HCT116 (cell line): ENCODE results near the gene USP36.

Experiments used
- ELF1 ChIP-seq: IDR thresholded peaks from 2 replicates; pipeline ENCODE4 v1.6.1; 2012; ENCODE audit warnings: low read depth, borderline replicate concordance
- FOSL1 ChIP-seq: IDR thresholded peaks from 2 replicates; pipeline ENCODE4 v1.6.1; 2012; ENCODE audit warnings: low read depth
- POLR2A ChIP-seq: IDR thresholded peaks from 2 replicates; pipeline ENCODE4 v1.7.0; 2011; ENCODE audit warnings: borderline replicate concordance; ENCODE audit not compliant: insufficient read depth, insufficient read length; ENCODE audit errors: extremely low read depth
- POLR2AphosphoS5 ChIP-seq: IDR thresholded peaks from 2 replicates; pipeline ENCODE4 v1.6.1; 2011; ENCODE audit warnings: mild to moderate bottlenecking, low read depth, low read length, moderate library complexity
- SP1 ChIP-seq: IDR thresholded peaks from 2 replicates; pipeline ENCODE4 v1.6.1; 2012; ENCODE audit warnings: low read depth
- TF ChIP-seq, protein P1 (sequence below): IDR thresholded peaks from 2 replicates; pipeline ENCODE4 v1.6.1; 2012; ENCODE audit warnings: low read depth
- TF ChIP-seq, protein P2 (sequence below), 3 experiments: fragments of 200-600 bp in 1 of 3; sonication (generic) in 1 of 3; IDR thresholded peaks in 2 of 3; conservative IDR thresholded peaks in 1 of 3; 2 replicates each; pipeline ENCODE4 v1.5.1; 2012 to 2017; ENCODE audit warnings: low read depth in 2 of 3, low read length in 2 of 3, antibody characterized with exemption in 1 of 3, borderline replicate concordance in 1 of 3, control low read depth in 1 of 3, mild to moderate bottlenecking in 1 of 3, mixed read lengths in 1 of 3, mixed run types in 1 of 3, moderate library complexity in 1 of 3; ENCODE audit not compliant: insufficient read depth in 1 of 3
- TF ChIP-seq, protein P3 (sequence below): IDR thresholded peaks from 2 replicates; pipeline ENCODE4 v1.6.1; 2011; ENCODE audit warnings: mild to moderate bottlenecking, low read length, moderate library complexity; ENCODE audit not compliant: insufficient replicate concordance; ENCODE audit errors: extremely low read depth

DNA sequence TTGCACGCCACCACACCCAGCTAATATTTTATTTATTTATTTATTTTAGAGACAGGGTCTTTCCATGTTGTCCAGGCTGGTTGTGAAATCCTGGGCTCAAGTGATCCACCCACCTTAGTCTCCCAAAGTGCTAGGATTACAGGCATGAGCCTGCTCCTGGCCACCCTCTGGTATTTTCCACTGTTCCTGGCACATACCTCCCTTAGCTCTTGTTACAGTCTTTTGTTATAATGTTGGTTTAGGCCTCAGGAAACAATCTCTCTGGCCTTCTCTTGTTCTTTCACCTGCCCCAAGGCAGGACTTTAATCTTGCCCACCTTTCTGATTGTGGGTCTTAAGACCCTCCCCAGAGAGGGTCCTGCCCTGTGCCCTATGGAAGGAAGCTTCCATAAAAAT, 55.0 kb downstream of the USP36 start:
- TF ChIP-seq, protein P1, sequence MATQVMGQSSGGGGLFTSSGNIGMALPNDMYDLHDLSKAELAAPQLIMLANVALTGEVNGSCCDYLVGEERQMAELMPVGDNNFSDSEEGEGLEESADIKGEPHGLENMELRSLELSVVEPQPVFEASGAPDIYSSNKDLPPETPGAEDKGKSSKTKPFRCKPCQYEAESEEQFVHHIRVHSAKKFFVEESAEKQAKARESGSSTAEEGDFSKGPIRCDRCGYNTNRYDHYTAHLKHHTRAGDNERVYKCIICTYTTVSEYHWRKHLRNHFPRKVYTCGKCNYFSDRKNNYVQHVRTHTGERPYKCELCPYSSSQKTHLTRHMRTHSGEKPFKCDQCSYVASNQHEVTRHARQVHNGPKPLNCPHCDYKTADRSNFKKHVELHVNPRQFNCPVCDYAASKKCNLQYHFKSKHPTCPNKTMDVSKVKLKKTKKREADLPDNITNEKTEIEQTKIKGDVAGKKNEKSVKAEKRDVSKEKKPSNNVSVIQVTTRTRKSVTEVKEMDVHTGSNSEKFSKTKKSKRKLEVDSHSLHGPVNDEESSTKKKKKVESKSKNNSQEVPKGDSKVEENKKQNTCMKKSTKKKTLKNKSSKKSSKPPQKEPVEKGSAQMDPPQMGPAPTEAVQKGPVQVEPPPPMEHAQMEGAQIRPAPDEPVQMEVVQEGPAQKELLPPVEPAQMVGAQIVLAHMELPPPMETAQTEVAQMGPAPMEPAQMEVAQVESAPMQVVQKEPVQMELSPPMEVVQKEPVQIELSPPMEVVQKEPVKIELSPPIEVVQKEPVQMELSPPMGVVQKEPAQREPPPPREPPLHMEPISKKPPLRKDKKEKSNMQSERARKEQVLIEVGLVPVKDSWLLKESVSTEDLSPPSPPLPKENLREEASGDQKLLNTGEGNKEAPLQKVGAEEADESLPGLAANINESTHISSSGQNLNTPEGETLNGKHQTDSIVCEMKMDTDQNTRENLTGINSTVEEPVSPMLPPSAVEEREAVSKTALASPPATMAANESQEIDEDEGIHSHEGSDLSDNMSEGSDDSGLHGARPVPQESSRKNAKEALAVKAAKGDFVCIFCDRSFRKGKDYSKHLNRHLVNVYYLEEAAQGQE, result no peak
- TF ChIP-seq POLR2A (no peak), SP1 (no peak), FOSL1 (no peak), POLR2AphosphoS5 (no peak), ELF1 (no peak)
- TF ChIP-seq, protein P2, sequence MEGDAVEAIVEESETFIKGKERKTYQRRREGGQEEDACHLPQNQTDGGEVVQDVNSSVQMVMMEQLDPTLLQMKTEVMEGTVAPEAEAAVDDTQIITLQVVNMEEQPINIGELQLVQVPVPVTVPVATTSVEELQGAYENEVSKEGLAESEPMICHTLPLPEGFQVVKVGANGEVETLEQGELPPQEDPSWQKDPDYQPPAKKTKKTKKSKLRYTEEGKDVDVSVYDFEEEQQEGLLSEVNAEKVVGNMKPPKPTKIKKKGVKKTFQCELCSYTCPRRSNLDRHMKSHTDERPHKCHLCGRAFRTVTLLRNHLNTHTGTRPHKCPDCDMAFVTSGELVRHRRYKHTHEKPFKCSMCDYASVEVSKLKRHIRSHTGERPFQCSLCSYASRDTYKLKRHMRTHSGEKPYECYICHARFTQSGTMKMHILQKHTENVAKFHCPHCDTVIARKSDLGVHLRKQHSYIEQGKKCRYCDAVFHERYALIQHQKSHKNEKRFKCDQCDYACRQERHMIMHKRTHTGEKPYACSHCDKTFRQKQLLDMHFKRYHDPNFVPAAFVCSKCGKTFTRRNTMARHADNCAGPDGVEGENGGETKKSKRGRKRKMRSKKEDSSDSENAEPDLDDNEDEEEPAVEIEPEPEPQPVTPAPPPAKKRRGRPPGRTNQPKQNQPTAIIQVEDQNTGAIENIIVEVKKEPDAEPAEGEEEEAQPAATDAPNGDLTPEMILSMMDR (IDR thresholded peaks at IDR 0.05 in 2 of 3, conservative IDR thresholded peaks at IDR 0.05 in 1 of 3; ENCODE audit: borderline replicate concordance in 1 of 3, insufficient read depth in 1 of 3, low read depth in 2 of 3, low read length in 2 of 3), result no peak
- TF ChIP-seq, protein P3, sequence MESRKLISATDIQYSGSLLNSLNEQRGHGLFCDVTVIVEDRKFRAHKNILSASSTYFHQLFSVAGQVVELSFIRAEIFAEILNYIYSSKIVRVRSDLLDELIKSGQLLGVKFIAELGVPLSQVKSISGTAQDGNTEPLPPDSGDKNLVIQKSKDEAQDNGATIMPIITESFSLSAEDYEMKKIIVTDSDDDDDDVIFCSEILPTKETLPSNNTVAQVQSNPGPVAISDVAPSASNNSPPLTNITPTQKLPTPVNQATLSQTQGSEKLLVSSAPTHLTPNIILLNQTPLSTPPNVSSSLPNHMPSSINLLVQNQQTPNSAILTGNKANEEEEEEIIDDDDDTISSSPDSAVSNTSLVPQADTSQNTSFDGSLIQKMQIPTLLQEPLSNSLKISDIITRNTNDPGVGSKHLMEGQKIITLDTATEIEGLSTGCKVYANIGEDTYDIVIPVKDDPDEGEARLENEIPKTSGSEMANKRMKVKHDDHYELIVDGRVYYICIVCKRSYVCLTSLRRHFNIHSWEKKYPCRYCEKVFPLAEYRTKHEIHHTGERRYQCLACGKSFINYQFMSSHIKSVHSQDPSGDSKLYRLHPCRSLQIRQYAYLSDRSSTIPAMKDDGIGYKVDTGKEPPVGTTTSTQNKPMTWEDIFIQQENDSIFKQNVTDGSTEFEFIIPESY, result no peak
